ENCODE results near the gene SLC16A9.

SLC16A9 gene

DNA sequence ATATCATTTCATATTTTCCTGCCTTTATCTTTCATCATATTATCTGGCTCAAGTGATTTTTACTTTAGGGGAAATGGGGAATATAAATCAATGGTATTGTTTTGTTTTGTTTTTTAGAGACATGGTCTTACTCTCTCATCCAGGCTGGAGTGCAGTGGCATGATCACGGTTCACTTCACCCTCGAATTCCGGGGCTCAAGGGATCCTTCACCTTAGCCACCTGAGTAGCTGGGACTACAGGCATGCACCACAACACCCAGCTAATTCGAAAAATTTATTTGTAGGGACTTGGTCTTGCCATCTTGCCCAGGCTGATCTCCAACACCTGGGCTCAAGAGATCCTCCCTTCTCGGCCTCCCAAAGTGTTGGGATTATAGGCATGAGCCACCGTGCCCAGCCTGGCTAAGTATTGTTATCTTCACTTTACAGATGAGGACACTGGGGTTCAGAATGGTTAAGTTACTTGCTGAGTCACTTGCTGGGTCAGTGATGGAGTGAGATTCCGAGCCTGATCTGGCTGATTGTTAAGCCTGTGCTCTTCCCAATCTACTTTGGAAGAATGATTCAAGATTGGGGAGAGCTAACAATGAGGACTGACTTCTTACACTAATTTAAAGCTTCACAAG, 3.7 kb upstream of the SLC16A9 start:
- no peak overlapping the region for H3K4me3 ChIP-seq (ENCODE audit: low read depth, low read length)
- TF ChIP-seq, protein P1, sequence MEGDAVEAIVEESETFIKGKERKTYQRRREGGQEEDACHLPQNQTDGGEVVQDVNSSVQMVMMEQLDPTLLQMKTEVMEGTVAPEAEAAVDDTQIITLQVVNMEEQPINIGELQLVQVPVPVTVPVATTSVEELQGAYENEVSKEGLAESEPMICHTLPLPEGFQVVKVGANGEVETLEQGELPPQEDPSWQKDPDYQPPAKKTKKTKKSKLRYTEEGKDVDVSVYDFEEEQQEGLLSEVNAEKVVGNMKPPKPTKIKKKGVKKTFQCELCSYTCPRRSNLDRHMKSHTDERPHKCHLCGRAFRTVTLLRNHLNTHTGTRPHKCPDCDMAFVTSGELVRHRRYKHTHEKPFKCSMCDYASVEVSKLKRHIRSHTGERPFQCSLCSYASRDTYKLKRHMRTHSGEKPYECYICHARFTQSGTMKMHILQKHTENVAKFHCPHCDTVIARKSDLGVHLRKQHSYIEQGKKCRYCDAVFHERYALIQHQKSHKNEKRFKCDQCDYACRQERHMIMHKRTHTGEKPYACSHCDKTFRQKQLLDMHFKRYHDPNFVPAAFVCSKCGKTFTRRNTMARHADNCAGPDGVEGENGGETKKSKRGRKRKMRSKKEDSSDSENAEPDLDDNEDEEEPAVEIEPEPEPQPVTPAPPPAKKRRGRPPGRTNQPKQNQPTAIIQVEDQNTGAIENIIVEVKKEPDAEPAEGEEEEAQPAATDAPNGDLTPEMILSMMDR (IDR thresholded peaks at IDR 0.05; ENCODE audit: insufficient read depth, low read depth, low read length, missing control alignments) = no peak
- no peak for DNase-seq (ENCODE audit: low read depth)

DNA sequence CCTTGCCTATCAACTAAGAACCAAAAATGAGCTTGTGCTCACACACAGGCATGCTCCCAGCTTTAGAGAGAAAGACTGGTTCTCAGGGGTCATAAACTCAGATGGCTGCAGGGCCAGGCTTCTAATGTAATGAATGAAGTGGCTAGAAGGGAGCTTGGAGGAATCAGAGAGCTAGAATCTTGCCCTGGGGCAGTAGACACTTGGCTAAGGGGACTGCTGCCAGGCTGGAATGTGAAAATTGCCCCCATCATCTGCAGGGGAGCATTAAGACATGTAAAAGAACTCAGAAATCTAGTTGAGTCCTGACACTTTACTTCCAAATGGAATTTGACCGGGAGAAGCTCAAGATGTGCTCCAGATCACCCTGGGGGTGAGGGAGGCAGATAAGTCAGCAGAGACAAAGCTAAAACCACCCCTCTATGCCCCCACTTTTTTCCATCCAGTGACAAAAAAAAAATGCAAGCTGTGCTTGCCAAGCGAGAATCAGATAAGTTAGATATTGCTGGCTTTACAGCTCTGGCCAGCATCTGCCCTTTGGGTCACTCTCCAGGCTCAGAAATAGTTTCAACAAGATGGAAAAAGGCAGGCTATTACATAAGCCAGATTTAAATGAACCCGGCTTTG, 2.3 kb upstream of the SLC16A9 start:
- no peak overlapping the region for H3K4me3 ChIP-seq (ENCODE audit: low read depth, low read length)
- DNase-seq (ENCODE audit: low read depth) = no peak

DNA sequence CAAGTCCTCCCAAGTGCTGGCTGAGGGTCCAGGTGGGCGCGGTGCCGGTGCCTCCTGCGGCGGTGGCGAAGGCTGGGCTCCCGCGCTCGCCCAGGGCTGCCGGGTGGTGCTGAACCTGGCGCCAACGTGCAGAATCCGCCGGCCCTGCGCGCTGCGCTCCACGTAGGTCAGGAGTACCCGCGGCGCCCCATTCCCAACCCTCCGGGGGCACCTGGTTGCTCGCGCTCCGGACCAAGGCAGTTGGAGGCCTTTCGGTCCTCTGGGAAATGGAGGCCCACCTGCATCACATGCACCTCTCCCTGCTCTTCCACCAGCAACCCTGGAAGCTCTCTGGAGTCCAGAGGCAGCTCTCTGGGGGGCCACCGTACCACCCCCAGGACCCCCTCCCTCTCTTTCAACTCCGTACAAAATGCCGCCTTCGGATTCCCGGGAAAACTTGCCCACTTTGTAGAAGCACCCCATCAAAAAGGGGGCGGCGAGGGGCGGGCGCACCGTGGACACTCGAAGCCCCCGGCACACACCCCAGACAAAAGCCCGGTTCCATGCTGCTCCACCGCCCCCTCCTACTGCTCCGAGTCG, 745 bp downstream of the SLC16A9 start:
- TF ChIP-seq, protein P1 (IDR thresholded peaks at IDR 0.05; ENCODE audit: insufficient read depth, low read depth, low read length, missing control alignments) = no peak
- DNase-seq (ENCODE audit: low read depth) = peak; percentile 44
- H3K4me3 ChIP-seq (ENCODE audit: low read depth, low read length) = peak overlapping the region; percentile 65

More for the DNA sequence above, 2.3 kb upstream of the SLC16A9 start:
- TF ChIP-seq, protein P1 (IDR thresholded peaks at IDR 0.05; ENCODE audit: insufficient read depth, low read depth, low read length, missing control alignments) = no peak

DNA sequence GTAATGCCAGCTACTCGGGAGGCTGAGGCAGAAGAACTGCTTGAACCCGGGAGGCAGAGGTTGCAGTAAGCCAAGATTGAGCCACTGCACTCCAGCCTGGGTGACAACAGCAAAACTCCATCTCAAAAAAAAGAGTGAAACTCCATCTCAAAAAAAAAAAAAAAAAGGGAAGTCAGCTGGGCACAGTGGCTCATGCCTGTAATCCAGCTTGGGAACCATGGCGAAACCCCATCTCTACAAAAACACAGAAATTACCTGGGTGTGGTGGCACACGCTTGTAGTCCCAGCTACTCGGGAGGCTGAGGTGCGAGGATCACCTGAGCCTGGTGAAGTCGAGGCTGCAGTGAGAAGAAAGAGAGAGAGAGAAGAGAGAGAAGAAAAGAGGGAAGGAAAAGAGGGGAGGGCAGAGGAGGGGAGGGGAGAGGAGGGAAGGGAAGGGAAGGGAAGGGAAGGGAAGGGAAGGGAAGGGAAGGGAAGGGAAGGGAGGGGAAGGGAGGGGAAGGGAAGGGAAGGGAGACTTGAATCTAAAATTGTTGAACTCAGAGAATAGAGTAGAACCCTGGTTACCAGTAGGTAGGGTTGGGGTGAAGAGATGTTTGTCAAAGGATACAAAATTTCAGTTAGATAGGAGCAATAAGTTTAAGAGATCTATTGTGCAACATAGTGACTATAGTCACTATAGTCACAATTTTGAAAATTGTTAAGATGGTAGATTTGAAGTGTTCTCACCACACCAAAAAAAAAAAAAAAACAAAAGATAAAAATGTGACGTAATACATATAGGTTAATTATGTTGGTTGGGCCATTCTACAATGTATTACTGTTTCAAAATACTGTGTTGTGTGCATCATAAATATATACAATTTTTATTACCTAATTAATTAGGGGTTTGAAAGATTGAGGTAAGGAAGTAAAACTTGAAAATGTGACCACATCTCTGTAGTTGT, 2.5 kb downstream of the SLC16A9 start:
- DNase-seq (ENCODE audit: low read depth) = no peak
- H3K4me3 ChIP-seq (ENCODE audit: low read depth, low read length) = no peak overlapping the region
- TF ChIP-seq, protein P1 (IDR thresholded peaks at IDR 0.05; ENCODE audit: insufficient read depth, low read depth, low read length, missing control alignments) = no peak

DNA sequence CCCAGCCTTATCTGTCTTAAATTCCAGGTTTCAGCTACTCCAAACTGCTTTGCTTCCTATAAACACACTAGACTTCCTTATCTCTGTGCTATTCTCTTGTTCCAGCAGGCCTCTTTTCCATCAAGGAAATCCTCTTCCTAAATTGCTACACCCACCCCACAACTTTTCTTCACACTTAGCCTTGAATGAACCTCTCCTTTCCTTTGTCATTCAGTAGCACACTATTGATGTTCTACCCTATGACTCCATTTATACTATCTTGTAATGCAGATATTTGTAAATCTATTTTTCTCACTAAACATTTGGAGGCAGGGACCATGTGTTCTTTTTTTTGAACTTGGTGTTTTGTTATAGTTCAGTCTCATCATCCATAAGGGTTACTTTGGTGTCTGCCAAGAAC, 3.7 kb downstream of the SLC16A9 start:
- no peak overlapping the region for H3K4me3 ChIP-seq (ENCODE audit: low read depth, low read length)
- no peak for DNase-seq (ENCODE audit: low read depth)
- TF ChIP-seq, protein P1 (IDR thresholded peaks at IDR 0.05; ENCODE audit: insufficient read depth, low read depth, low read length, missing control alignments) = no peak

DNA sequence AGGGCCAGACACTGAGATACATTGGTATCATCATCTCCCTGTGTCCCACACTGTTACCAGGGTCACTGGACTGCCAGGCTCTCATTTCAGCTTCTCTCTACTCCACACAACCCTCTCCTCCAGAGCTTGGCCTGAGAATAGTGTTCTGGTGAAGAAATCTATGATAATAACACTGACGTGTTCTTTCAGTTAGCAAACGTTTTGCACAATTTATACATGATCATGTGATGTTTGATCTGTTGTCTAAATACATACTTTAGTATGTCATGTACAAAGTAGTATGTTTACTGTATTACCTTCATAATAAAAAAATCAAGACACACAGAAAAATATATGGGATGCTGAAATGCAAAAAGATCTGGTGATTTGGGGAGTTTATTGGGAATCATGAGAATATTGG, 5.0 kb downstream of the SLC16A9 start:
- H3K4me3 ChIP-seq (ENCODE audit: low read depth, low read length) = no peak overlapping the region
- DNase-seq (ENCODE audit: low read depth) = no peak
- TF ChIP-seq, protein P1 (IDR thresholded peaks at IDR 0.05; ENCODE audit: insufficient read depth, low read depth, low read length, missing control alignments) = no peak

All from GM12865 (cell line).